CD14-positive monocyte (primary cell): ENCODE results near the gene DENND1B. TPM values are rescaled to one million over a fixed set of nuclear protein-coding genes. Genes with fewer than 3 reads are reported as not detected.
A peak's percentile ranks its signal among the peaks of the same experiment; 100 is the strongest.

ENCODE experiments used
- DNase-seq, 3 donors: peaks; one replicate each; pipeline ENCODE4 v3.0.0-alpha.2; 2011 to 2022
- H2AFZ ChIP-seq: 2 replicates; pipeline ENCODE4 v1.6.0; 2012; ENCODE audit warnings: mild to moderate bottlenecking, low read depth, low read length, inconsistent platforms; ENCODE audit not compliant: insufficient read depth, poor library complexity, severe bottlenecking
- H3K27ac ChIP-seq, 2 donors: 1 replicate in 1 of 2; 2 replicates in 1 of 2; pipeline ENCODE4 v1.5.1; 2012 to 2013; ENCODE audit warnings: low read length in 2 of 2, control low read depth in 1 of 2, inconsistent platforms in 1 of 2, low read depth in 1 of 2, mild to moderate bottlenecking in 1 of 2
- H3K27me3 ChIP-seq, 2 donors: one replicate each; pipeline versions ENCODE4 v1.6.0 to v1.6.1; 2011 to 2013; ENCODE audit warnings: low read length in 2 of 2; ENCODE audit not compliant: control insufficient read depth in 2 of 2, insufficient read depth in 2 of 2
- H3K36me3 ChIP-seq, 2 donors: replicated peaks in 1 of 2; 1 replicate in 1 of 2; 2 replicates in 1 of 2; pipeline versions ENCODE4 v1.5.1 to v1.6.1; 2012 to 2013; ENCODE audit warnings: low read length in 2 of 2, control low read depth in 1 of 2, inconsistent platforms in 1 of 2, mild to moderate bottlenecking in 1 of 2; ENCODE audit not compliant: insufficient read depth in 2 of 2, control insufficient read depth in 1 of 2
- H3K4me1 ChIP-seq, 2 donors: 1 replicate in 1 of 2; 2 replicates in 1 of 2; pipeline versions ENCODE4 v1.5.1 to v1.6.1; 2012 to 2013; ENCODE audit warnings: low read length in 2 of 2, control low read depth in 1 of 2, inconsistent platforms in 1 of 2, mild to moderate bottlenecking in 1 of 2, moderate library complexity in 1 of 2; ENCODE audit not compliant: insufficient read depth in 2 of 2, control insufficient read depth in 1 of 2
- H3K4me2 ChIP-seq: replicated peaks from 2 replicates; pipeline ENCODE3; 2012; ENCODE audit warnings: low read length, moderate library complexity, mild to moderate bottlenecking; ENCODE audit not compliant: poor library complexity, severe bottlenecking; ENCODE audit errors: extremely low read depth
- H3K4me3 ChIP-seq, 3 experiments: fragments of 200-600 bp in 1 of 3; sonication (generic) in 1 of 3; replicated peaks in 1 of 3; 1 replicate in 2 of 3; 2 replicates in 1 of 3; pipeline ENCODE4 v1.5.1; 2011 to 2013; ENCODE audit warnings: low read length in 3 of 3, mild to moderate bottlenecking in 3 of 3, control low read depth in 2 of 3, low read depth in 2 of 3, inconsistent platforms in 1 of 3, moderate library complexity in 1 of 3
- H3K79me2 ChIP-seq: 2 replicates; pipeline ENCODE4 v1.6.0; 2012; ENCODE audit warnings: mild to moderate bottlenecking, control low read depth, inconsistent platforms, low read length, moderate library complexity; ENCODE audit not compliant: insufficient read depth
- H3K9ac ChIP-seq: 2 replicates; pipeline ENCODE4 v1.6.0; 2017; ENCODE audit warnings: low read length, mild to moderate bottlenecking; ENCODE audit not compliant: insufficient read depth, poor library complexity, severe bottlenecking
- H3K9me3 ChIP-seq, 2 donors: replicated peaks in 1 of 2; 1 replicate in 1 of 2; 2 replicates in 1 of 2; pipeline versions ENCODE4 v1.5.1 to v1.6.1; 2012 to 2013; ENCODE audit warnings: low read length in 2 of 2, control low read depth in 1 of 2; ENCODE audit not compliant: control insufficient read depth in 1 of 2, insufficient read depth in 1 of 2
- H4K20me1 ChIP-seq: 2 replicates; pipeline ENCODE4 v1.6.0; 2012; ENCODE audit warnings: mild to moderate bottlenecking, low read length, control low read depth, moderate library complexity; ENCODE audit not compliant: insufficient read depth
- H3K27ac Mint-ChIP-seq, 7 donors: one replicate each; pipeline ENCODE4 v1.8.0; 2020; ENCODE audit warnings: mild to moderate bottlenecking in 7 of 7, mixed read lengths in 7 of 7, moderate library complexity in 6 of 7, inconsistent platforms in 2 of 7
- H3K27me3 Mint-ChIP-seq, 3 donors: one replicate each; pipeline ENCODE4 v1.8.0; 2021 to 2022; ENCODE audit warnings: low read depth in 3 of 3, mild to moderate bottlenecking in 3 of 3, mixed read lengths in 3 of 3, moderate library complexity in 3 of 3, inconsistent platforms in 1 of 3
- H3K36me3 Mint-ChIP-seq, 2 donors: one replicate each; pipeline ENCODE4 v1.8.0; 2020; ENCODE audit warnings: mixed read lengths in 2 of 2, inconsistent platforms in 1 of 2, mild to moderate bottlenecking in 1 of 2
- H3K4me1 Mint-ChIP-seq: one replicate; pipeline ENCODE4 v1.8.0; 2020; ENCODE audit warnings: mild to moderate bottlenecking, mixed read lengths
- H3K4me3 Mint-ChIP-seq, 2 donors: one replicate each; pipeline ENCODE4 v1.8.0; 2020; ENCODE audit warnings: mild to moderate bottlenecking in 2 of 2, mixed read lengths in 2 of 2, moderate library complexity in 1 of 2
- H3K9me3 Mint-ChIP-seq, 7 donors: one replicate each; pipeline ENCODE4 v1.8.0; 2020 to 2022; ENCODE audit warnings: mixed read lengths in 7 of 7, mild to moderate bottlenecking in 6 of 7, moderate library complexity in 6 of 7, inconsistent platforms in 2 of 7
- CTCF ChIP-seq: fragments of 200-600 bp; IDR thresholded peaks from one replicate; pipeline ENCODE4 v1.8.0; 2022; ENCODE audit warnings: antibody characterized with exemption, mild to moderate bottlenecking
- WGBS: methylation state at CpG from one replicate; pipeline ENCODE4 v1.1.5; 2013; ENCODE audit warnings: missing lambda C conversion rate; ENCODE audit not compliant: insufficient coverage; 5-methylcytosine and 5-hydroxymethylcytosine counted together
- intact Hi-C, 2 donors: fragments of 100-400 bp; cut with micrococcal nuclease; formaldehyde crosslinking; loops; one replicate each; pipeline versions ENCODE4 v1.15.0 to v1.15.1; 2023
- polyA plus RNA-seq, 3 donors: library from polyadenylated mRNA; depleted of rRNA in 1 of 3; unstranded in 2 of 3; stranded (reverse) in 1 of 3; fragments of 300-500 nt in 2 of 3; fragments of >200 nt in 1 of 3; fragmentation: Illumina TruSeq in 2 of 3; gene quantifications; 1 replicate in 2 of 3; 2 replicates in 1 of 3; pipeline ENCODE4 v1.2.3, GENCODE V29; 2012 to 2021

Gene DENND1B
- polyA plus RNA-seq, 3 donors: 3.0 to 8.2 (median 5.7) TPM

- intact Hi-C loops: no loop called here
- H3K4me3 ChIP-seq: no peak overlapping the region
- H4K20me1 ChIP-seq: no peaks in the 10 kb centered on the region
- no peaks in the 10 kb centered on the region for H3K36me3 ChIP-seq
- Mint-ChIP-seq H3K4me3 (no peak overlapping the region), H3K9me3 (no peaks in the 10 kb centered on the region), H3K36me3 (no peaks in the 10 kb centered on the region), H3K4me1 (peaks cover 21% of the 10 kb centered on the region), H3K27me3 (peaks cover 0 to 1% (median 0%) of the 10 kb centered on the region in 3 donors), H3K27ac (peak overlapping the region in 1 of 7 donors; percentile 34)
- no peaks in the 10 kb centered on the region for H3K9me3 ChIP-seq
- no peak overlapping the region for H3K4me2 ChIP-seq
- TF ChIP-seq CTCF: no peak
- WGBS: 31% methylated on average over 7 of the region's 9 CpGs
- no peak overlapping the region for H3K9ac ChIP-seq
- no peaks in the 10 kb centered on the region for H3K79me2 ChIP-seq
- no peak overlapping the region for H2AFZ ChIP-seq
- peaks cover 5 to 15% of the 10 kb centered on the region in 2 donors for H3K4me1 ChIP-seq
- no peak overlapping the region for H3K27ac ChIP-seq
- DNase-seq: no peak
- H3K27me3 ChIP-seq: no peaks in the 10 kb centered on the region
Measured at GRCh38 chr1:197468543-197469175, 306.6 kb downstream of the DENND1B start.

GRCh38 chr1:197467881-197468280 lies 307.4 kb downstream of the DENND1B start:
- Histone ChIP-seq H3K27me3 (no peaks in the 10 kb centered on the region), H4K20me1 (no peaks in the 10 kb centered on the region), H3K9me3 (no peaks in the 10 kb centered on the region), H3K9ac (no peak overlapping the region), H3K79me2 (no peaks in the 10 kb centered on the region), H3K4me2 (no peak overlapping the region), H3K4me3 (no peak overlapping the region), H2AFZ (no peak overlapping the region), H3K27ac (no peak overlapping the region), H3K4me1 (peaks cover 5 to 16% of the 10 kb centered on the region in 2 donors), H3K36me3 (no peaks in the 10 kb centered on the region)
- Mint-ChIP-seq H3K27ac (peak overlapping the region in 1 of 7 donors; percentile 13), H3K27me3 (peaks cover 0 to 1% (median 0%) of the 10 kb centered on the region in 3 donors), H3K4me1 (peaks cover 21% of the 10 kb centered on the region), H3K36me3 (no peaks in the 10 kb centered on the region), H3K4me3 (no peak overlapping the region), H3K9me3 (no peaks in the 10 kb centered on the region)
- DNase-seq: no peak
- no peak for TF ChIP-seq CTCF
- no CpG with 5 or more reads among the region's 1 CpG for WGBS
- intact Hi-C loops: no loop called here
